ENCODE measurements around the gene CLGN. TPM values are rescaled to one million over a fixed set of nuclear protein-coding genes. Genes with fewer than 3 reads are reported as not detected.

CLGN gene
- total RNA-seq, 3 donors from 2014 or later (not counting 1 experiment from before 2014, with no cell fraction given), result not detected

DNA sequence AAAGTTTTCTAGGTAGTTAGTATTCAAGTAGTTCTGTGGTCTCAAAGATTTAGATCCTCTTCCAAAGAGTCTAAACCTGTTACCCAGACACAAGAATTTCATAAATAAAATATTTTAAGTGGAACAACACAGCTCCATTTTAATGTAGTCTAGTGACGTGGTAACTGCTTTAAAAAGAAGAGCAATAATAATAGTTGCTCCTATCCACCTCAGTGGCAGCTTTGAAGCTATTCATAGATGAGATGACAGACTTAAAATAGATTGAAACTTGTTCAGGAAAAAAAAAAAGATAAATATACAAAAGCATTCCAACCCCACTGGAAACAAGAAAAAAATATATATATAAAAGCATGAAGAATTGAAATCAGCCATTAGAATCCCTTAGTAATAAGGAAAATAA is 39.4 kb downstream of the CLGN start:
- ATAC-seq, result no peak
- DNase-seq, result no peak
- WGBS (ENCODE audit: insufficient coverage), result no CpG with 5 or more reads among the region's 1 CpG
- no peak overlapping the region for H3K4me3 ChIP-seq (ENCODE audit: low read length)
- Mint-ChIP-seq H3K27ac (no peak overlapping the region), H3K36me3 (no peaks in the 10 kb centered on the region), H3K27me3 (ENCODE audit: low read depth in 2 of 2) (peaks cover 0 to 2% of the 10 kb centered on the region in 2 donors), H3K4me1 (no peaks in the 10 kb centered on the region), H3K9me3 (no peaks in the 10 kb centered on the region), H3K4me3 (no peak overlapping the region)
- no peak overlapping the region for H3K27ac ChIP-seq (ENCODE audit: low read length)
- TF ChIP-seq, protein P1, sequence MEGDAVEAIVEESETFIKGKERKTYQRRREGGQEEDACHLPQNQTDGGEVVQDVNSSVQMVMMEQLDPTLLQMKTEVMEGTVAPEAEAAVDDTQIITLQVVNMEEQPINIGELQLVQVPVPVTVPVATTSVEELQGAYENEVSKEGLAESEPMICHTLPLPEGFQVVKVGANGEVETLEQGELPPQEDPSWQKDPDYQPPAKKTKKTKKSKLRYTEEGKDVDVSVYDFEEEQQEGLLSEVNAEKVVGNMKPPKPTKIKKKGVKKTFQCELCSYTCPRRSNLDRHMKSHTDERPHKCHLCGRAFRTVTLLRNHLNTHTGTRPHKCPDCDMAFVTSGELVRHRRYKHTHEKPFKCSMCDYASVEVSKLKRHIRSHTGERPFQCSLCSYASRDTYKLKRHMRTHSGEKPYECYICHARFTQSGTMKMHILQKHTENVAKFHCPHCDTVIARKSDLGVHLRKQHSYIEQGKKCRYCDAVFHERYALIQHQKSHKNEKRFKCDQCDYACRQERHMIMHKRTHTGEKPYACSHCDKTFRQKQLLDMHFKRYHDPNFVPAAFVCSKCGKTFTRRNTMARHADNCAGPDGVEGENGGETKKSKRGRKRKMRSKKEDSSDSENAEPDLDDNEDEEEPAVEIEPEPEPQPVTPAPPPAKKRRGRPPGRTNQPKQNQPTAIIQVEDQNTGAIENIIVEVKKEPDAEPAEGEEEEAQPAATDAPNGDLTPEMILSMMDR (IDR thresholded peaks at IDR 0.05), result no peak
- H3K36me3 ChIP-seq (ENCODE audit: control insufficient read depth, insufficient read depth, low read length), result peaks cover 4% of the 10 kb centered on the region
- H3K4me1 ChIP-seq (ENCODE audit: control insufficient read depth, insufficient read depth, low read length), result no peaks in the 10 kb centered on the region
- no peaks in the 10 kb centered on the region for H3K9me3 ChIP-seq (ENCODE audit: control insufficient read depth, insufficient read depth, low read length)
- intact Hi-C loops (cut with micrococcal nuclease), result no loop called here
- peaks cover 2% of the 10 kb centered on the region for H3K27me3 ChIP-seq (ENCODE audit: control insufficient read depth, insufficient read depth, low read length)

DNA sequence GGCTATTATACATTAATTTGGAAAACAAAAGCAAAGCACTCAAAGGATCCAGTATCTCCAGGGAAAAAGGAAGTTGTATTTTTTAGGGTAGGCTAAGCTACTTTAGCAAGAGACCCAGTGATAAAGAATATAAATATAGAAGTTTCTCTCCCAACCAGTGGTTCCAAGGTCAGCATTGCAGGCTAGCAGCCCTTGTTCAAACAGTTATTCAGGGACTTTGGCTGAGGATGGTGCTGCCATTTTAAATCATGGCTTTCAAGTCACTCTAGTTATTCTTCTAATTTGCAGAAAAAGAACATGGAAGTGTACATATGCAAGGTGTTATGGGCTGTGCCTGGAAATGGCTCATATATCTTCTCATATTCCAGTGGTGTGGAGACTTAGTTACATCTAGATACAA is 44.7 kb downstream of the CLGN start:
- Mint-ChIP-seq H3K4me3 (no peak overlapping the region), H3K9me3 (no peaks in the 10 kb centered on the region), H3K36me3 (no peaks in the 10 kb centered on the region), H3K27ac (no peak overlapping the region), H3K4me1 (peaks cover 0 to under 1% of the 10 kb centered on the region in 2 donors), H3K27me3 (ENCODE audit: low read depth in 2 of 2) (no peaks in the 10 kb centered on the region)
- no peak for DNase-seq
- TF ChIP-seq, protein P1 (IDR thresholded peaks at IDR 0.05), result no peak
- Histone ChIP-seq H3K27me3 (ENCODE audit: control insufficient read depth, insufficient read depth, low read length) (peaks cover 2% of the 10 kb centered on the region), H3K4me1 (ENCODE audit: control insufficient read depth, insufficient read depth, low read length) (no peaks in the 10 kb centered on the region), H3K9me3 (ENCODE audit: control insufficient read depth, insufficient read depth, low read length) (no peaks in the 10 kb centered on the region), H3K36me3 (ENCODE audit: control insufficient read depth, insufficient read depth, low read length) (peaks cover 19% of the 10 kb centered on the region), H3K27ac (ENCODE audit: low read length) (no peak overlapping the region), H3K4me3 (ENCODE audit: low read length) (no peak overlapping the region)
- ATAC-seq, result no peak
- intact Hi-C loops (cut with micrococcal nuclease), result no loop called here

DNA sequence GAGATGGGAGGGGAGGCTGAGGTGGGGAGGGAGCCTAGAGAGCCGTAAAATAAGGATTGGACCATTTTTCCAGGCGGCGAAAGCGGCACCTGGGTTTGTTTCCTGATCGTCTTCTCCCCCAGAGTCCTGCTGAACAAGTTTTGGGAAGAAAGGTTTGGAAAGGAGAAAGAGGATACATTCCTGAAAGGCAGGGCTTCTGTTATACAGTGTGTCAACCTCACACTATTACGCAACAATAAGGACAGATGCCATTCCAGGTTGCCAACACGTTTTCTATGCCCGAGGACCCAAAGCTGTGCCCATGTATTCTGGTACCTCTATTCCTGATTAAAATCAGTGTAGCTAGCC is 53.3 kb downstream of the CLGN start:
- H3K36me3 Mint-ChIP-seq, result no peaks in the 10 kb centered on the region
- peaks cover 29 to 36% of the 10 kb centered on the region in 2 donors for H3K4me1 Mint-ChIP-seq
- DNase-seq (peak in 1 of 2 donors; percentile 16), ATAC-seq (no peak)
- TF ChIP-seq, protein P1 (IDR thresholded peaks at IDR 0.05), result no peak
- Histone ChIP-seq H3K27ac (ENCODE audit: low read length) (peak overlapping the region; percentile 52), H3K27me3 (ENCODE audit: control insufficient read depth, insufficient read depth, low read length) (no peaks in the 10 kb centered on the region), H3K9me3 (ENCODE audit: control insufficient read depth, insufficient read depth, low read length) (no peaks in the 10 kb centered on the region), H3K4me1 (ENCODE audit: control insufficient read depth, insufficient read depth, low read length) (peaks cover 7% of the 10 kb centered on the region), H3K4me3 (ENCODE audit: low read length) (peak overlapping the region; percentile 76), H3K36me3 (ENCODE audit: control insufficient read depth, insufficient read depth, low read length) (peaks cover under 1% of the 10 kb centered on the region)
- H3K9me3 Mint-ChIP-seq, result no peaks in the 10 kb centered on the region
- H3K4me3 Mint-ChIP-seq, result peak overlapping the region; percentile 83
- 21% methylated on average over 8 of the region's 8 CpGs for WGBS (ENCODE audit: insufficient coverage)
- H3K27ac Mint-ChIP-seq, result no peak overlapping the region
- no peaks in the 10 kb centered on the region for H3K27me3 Mint-ChIP-seq (ENCODE audit: low read depth in 2 of 2)
- intact Hi-C loops (cut with micrococcal nuclease), result loop anchor here (5.0 kb wide), 3 partner anchors 222 to 1072 kb away; partner anchors contain the start of genes MAML3, NAA15, NDUFC1 and ZNF330
